Activated gamma-delta T cell treated with anti-CD3 and anti-CD28 coated beads, Interleukin-2, amount 50 U/mL, for 16 hours (primary cell): ENCODE data around the gene PBX1.
"Not testable (repeated sequence)": the region's sequence is repeated elsewhere in the genome, so short reads cannot be mapped to it uniquely, and the experiment has no call there.

Experiments used
- DNase-seq: peaks from one replicate; pipeline ENCODE4 v3.0.0-alpha.2; 2020; ENCODE audit warnings: low read depth

The PBX1 gene

DNA sequence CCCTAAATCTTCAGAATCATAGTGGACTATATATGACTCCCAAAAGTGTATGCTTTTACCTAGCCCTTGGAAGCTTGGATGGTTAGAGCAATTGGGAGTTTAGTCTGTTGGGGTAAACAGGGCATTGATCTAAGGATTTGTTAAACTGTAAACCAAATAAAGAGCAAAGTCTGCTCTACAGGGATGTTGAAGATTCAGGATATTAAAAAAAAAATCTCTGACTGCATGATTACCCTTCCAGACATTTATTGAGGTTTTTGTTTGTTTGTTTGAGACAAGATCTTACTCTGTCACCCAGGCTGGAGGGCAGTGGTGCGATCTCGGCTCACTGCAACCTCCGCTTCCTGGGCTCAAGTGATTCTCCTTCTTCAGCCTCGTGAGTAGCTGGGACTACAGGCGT lies 31.6 kb downstream of the PBX1 start:
- no peak for DNase-seq

DNA sequence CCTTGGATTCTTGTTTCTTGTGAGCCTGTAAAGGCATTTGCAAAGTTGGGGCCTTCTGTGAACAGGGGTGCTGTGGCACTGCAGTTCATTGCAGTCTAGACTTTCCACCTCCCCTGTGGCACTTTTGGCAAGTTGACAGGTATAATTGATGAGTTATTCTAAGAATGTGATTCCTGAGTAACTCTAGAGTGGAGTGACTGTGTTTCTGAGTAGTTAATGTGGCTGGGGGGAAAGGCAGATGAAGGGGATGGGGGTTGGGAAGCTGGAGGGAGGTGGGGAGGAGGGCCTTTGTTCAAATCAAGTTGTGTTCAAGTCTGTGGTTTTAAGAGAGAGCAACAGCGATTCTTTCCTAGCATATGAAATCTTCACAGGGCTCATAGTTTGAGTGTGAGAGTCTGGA lies 32.9 kb downstream of the PBX1 start:
- no peak for DNase-seq

DNA sequence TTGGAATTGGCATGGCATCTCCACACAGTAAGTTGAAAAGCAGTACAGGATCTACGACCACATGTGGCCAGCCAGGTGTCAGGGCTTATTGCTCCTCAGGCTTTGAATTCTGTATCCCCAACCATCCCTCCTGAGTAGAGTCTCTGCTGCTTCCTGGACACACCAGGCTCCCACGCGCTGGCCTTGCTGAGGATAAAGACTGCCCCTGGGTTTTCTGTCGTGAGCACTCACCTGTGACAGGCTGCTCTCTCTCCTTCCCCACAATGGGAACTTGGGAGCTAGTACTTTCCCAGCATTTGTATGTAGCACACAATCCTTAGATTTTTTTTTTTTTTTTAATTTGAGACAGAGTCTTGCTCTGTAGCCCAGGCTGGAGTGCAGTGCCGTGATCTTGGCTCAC lies 33.6 kb downstream of the PBX1 start:
- DNase-seq: no peak

DNA sequence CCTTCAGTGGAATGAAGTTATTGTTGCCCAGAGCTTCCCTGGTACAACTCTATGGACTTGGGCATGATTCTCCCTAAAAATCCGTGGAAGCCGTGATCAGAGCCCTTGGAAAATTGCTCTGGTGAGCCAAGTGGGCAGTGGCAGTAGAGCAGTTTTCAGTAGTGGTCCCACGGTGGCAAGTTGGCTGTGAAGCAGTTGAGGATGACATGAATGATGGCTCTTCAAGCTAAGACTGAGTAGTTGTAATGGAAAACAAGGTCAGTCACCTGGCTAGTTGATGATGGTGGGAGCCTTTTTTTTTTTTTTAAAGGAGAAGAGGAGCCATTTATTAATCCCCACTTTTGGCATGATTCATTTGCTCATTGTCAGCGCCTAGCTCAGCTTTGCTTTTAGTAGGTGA lies 36.2 kb downstream of the PBX1 start:
- DNase-seq: no peak

DNA sequence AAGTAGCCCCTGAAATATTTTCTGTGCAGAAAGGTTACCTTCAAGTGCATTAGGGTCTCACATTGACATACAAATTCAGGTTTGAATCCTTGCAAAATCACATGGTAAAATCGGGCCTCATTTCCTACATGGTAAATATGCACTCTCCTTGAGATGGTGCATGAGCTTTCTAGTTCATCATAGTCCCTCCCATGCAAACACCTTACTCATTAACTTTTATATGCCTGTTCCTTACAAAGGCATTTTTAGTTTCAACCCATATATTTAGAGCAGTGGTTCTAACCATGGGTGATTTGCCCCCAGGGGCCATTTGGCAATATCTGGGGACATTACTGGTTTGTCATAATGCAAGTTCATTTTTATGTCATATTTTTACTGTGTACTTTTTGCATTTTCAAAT lies 37.2 kb downstream of the PBX1 start:
- DNase-seq: no peak

DNA sequence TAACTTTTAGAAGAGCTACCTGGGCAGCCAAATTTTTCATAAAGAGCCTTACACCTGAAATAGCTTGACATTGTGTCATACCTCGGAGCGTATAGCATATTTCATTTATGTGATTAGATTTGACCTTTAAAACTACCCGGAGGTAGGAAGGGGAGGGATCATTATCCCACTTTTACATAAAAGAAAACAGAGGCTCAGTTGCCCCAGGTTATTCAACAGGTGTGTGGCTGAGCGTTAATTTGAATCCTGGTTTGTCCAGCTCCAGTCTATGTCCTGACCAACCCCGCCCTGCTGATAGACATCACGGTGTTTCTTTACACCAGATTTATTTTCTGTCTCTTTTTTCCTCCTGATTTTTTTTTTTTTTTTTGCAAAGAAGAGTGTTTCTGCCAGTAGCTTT lies 39.7 kb downstream of the PBX1 start:
- no peak for DNase-seq

DNA sequence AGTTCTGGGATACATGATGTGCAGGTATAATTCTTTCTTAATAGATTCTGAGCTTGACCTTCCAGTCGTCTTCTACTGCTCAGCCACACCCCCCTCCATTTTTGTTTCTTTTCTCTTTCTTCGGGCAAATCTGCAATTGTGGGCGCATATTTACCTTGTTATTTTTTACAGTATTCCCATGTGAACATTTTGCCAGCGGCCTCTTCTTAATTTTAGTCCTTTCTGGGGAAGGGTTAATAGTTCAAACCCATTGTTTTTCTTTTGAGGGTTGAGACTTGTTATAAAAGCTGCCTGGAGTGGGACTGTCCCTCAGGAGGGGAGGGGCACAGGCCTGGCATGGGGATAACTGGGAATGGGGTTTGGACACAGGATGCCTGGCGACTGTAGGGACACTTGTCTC lies 40.3 kb downstream of the PBX1 start:
- no peak for DNase-seq

DNA sequence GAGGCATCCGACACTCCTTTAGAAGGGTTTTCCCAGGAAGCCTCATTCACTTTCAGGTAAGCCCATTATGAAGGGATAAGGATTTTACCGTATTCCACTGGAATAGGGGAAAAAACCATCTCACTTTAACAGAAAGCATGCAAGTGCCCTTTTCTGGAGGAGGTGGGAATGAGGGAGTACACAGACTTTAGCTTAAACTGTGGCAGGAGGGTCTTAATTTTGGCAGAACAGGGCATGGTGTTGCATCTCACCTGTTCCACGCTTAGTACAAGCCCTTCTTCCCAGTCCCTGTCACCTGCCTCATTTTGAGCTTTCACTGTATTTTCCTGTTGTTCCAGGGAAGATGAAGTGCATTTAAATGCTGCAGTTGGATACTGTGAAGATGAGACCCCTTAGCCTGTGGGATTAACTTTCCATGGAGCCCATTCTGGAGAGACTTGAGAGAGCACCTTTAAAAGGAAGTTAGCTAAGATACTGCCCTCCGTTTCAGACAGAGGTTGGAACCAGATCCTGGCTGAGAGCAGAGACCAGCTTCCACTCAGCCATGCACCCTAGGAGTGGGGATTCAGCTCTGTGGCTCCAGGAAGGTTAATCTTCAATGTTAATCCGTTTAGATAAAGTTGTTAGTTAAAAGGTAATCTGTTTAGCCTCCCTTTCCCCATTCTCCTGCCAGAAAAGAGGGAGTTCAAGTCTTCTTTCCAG lies 42.6 kb downstream of the PBX1 start:
- DNase-seq: no peak

DNA sequence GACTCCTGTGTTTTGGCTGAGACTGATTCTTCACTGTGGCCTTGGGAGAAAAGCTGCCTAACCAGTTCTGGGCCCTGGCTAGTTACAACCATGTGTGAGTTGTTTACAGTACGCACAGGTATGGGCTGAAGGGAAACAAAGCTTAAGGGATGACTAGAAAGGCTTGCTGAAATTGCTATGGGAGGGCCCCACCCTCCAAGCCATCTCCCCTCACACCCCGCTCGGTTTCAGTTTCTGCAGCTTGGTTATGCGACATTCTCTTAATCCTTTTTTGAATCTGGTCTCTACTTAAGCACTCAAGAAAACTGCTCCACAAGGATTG lies 43.1 kb downstream of the PBX1 start:
- DNase-seq: no peak

DNA sequence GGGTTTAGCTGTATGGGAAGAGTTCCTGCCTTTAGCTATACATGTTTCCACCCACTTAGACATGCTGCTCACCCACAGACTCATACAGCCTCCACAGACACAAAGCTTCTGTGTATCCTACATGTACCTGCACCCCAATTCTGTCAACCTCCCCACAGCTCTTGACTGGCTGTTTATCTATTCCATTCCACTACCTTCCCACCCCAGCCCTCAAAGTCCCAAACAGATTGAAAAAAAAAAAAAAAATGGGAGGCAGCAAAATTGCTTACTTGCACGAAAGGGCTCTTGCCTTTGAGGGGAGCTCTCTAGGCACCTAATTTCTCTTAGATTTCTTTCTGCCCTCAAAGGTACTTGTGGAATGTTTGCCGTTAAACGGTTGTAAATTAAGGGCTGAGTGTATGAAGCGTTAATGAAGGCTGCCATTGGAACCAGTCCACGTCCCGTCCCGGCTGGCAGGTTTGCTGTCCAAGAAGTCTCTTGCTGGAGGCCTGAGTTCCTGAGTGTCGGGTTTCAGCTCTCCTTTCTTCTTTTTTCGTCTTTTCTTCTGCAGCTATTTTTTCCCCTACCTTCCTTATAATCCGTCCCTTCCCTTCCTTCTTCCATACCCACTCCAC lies 43.6 kb downstream of the PBX1 start:
- DNase-seq: no peak

DNA sequence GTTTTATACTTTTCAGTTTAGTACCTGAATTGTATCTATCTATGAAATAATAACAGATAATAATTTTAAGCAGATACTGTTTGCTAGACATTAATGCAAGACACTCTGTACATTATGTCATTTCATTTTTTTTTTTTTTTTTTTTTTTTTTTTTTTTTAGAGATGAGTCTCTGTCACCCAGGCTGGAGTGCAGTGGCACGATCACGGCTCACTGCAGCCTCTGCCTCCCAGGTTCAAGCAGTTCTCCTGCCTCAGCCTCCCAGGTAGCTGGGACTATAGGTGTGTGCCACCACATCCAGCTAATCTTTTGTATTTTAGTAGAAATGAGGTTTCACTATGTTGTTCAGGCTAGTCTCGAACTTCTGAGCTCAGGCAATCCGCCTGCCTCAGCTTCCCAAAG lies 44.8 kb downstream of the PBX1 start:
- DNase-seq: not testable (repeated sequence)

DNA sequence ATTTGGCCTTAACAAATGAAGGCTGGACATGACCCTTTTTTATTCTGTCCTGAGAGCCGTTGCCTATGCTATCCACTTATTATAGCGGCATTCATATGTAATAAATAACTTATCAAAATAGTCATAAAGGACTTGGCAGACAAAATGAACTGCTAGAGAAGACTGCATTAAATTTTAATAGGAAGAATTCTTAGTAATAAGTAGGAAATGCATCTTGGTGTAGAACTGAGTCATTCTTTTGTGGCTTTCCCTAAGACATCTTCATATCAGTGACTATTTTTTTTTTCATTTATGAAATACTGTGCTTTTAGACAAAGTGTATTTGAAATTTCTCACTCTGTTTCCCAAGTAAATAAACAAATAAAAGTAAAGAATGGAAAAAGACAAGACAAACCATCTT lies 45.6 kb downstream of the PBX1 start:
- DNase-seq: no peak

DNA sequence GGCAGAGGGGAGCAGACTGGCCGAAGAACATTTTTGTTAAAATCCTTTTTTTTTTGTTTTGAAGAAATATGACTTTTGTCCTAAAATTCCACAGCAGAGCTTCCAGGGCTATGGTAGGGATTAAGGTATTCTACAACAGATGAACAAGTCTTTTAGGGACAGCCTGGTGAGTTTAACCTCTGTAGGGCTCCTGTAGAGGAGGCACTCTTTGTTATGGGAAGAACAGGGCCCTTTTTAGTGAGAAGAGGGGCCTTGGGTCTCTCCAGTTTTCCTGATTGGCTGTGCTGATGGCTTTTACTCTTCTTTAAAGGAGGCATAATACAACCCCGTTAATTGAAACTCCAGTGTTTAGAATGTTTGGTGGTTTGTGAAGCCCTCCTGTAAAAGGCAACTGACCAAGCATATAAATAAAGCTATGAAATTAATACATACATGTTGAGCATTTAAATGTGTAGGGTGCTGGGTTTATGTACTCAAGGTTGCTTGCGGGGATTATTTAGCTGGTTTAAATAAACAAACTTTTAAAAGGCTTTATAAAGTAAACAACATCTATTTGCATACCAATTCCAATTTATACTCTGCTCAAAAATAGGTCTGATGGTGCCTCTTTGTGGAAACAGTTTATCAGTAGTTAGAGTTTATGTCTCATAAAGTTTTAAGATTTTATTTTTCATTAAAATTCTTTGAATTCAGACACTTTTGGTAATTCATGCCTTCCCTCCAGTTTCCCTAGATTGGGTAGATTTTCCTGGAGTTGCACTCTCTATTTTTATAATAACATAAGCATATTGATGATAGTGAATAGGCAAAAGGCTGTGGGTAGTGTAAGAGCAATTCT lies 46.5 kb downstream of the PBX1 start:
- DNase-seq: no peak

DNA sequence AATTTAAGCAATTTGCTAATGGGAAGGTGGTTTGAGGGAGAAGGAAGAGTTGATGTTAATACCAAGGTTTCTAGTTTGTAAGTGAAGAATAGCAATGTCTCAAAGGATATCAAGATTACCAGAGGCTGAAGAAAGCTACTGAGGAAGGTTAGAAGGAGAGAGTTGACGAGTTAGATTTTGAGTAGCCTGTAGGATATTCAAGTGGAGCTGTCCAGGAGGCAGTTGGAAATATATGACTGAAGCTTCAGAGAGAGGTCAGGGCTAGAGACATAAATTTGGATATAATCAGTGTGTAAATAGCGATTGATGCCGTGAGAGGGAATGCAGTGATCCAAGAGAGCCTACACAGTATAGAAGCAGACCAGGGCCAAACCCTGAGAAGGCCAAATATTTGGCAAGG lies 48.4 kb downstream of the PBX1 start:
- DNase-seq: no peak

DNA sequence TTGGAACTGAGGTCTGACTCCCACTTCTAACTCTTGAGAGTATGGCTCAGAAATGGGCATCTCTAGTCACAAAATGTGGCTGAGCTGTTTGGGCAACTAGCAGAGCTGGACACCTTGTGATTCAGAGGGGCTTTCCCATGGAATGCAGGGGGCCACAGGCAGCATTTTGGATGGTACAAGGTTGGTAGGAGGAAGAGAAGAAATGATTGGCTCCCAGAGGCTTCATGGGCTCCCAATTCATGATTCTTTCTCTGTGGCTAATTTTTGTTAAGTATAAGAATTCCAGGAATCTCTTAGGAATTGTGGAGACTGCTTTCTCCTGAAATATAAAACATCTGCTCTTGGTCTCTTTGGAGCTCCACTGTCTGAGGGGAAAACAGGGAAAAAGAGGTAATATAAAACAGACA lies 49.7 kb downstream of the PBX1 start:
- no peak for DNase-seq

DNA sequence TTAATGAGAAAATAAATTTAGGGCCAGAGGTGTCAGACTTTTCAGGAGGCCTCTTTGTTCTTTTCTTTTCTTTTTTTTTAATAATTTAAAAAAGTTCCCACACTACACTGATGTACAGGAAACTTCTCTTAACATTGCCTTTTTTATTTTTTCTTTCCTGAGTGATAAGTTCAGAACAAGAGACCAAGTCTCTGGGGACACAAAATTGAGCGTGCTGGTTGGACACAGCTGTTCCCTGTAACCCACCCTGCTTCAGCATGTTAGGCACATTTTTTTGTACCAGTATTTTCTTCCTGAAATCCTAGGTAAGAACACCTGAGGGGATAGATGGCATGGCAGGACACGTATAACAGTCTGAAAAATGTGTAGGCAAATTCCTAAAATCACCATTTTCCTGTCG lies 50.1 kb downstream of the PBX1 start:
- no peak for DNase-seq

DNA sequence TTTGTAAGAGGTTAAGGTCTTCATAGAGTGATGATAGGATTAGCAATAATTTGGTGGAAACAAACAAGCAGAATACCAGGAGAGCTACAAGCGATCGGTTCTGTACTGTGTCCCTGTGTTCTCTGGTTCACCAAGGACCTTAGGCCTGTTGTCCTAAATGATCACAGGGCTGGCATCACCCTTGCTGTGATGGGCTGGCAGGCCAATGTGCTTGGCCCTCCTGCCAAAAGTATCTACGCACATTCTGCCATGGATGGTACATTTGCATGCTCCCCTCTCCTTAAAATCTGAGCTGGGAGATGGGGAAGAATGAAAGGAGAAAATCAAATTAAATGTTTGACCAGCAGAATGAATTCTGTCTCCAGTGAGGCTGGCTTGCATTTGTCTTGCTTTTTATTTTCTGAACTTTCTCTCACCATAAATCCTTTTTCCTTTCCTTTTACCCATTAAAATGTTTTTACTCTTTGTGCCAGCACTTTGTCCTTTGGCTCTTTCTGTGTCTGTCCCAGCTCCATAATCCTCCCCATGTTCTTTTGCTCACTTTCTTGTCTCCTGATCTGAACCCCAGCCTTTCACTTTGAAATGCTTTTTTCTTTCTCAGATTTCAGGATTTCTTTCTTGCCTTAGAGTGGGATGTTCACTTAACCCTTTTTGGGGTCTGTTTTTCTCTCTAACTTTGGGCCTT lies 51.7 kb downstream of the PBX1 start:
- no peak for DNase-seq

DNA sequence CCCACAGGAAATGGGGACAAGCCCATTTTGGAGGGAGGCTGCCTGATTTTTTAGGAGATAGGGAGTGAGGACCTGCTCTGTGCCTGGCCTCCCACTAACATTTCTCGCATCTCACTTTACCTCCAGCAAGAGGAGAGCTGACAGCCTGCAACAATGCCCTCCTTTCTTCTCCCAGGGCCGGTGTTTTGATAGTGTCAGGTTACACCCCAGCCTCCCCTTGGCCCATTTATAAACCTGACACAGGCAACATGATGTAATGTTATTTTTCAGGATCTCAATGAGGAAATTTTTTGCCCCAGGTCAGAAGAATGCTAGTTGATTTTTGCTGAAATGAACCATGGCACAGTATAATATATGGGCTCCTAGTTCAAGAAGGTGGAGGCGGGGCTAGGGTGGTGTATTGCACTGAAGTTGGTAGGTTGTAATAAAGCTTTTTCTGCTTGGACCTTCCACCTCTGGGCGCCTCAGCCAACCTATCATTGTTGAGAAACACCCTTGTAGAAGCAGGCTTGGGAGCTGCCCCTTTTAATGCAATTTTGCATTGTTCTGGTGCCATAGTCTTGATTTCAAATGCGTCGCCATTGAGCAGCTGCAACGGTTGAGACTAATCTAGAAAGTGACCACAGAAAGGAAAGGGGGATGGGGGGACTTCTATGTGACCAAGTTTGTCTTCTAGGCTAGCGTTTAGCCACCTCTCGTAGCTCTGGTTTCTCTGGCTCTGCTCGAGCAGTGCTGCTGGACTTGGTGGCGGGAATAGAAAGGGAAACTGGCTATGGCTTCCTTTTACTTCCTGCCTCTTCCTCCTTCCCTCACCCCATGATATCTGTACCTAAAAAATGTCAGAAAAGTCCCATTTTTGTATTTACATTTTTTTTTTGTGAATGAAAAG lies 53.0 kb downstream of the PBX1 start:
- no peak for DNase-seq

DNA sequence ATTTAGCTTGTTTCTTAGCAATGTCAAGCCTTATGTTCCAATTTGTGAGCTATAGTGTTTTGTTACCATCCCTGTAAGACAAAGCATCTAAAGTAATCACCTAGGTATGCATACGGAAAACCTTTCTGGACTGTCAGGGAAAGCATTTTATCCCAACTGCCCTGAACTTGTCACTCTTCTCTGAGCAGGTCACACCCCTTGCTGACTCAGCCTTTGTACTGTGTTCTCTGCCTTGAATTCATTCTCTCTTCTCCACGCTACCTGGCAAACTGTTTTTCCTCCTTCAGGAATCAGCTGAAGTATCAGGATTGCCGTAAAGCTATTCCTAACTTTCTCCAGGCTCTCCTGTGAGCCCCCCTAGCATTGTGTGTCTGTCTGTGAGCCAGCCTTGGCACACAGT lies 54.2 kb downstream of the PBX1 start:
- DNase-seq: no peak

DNA sequence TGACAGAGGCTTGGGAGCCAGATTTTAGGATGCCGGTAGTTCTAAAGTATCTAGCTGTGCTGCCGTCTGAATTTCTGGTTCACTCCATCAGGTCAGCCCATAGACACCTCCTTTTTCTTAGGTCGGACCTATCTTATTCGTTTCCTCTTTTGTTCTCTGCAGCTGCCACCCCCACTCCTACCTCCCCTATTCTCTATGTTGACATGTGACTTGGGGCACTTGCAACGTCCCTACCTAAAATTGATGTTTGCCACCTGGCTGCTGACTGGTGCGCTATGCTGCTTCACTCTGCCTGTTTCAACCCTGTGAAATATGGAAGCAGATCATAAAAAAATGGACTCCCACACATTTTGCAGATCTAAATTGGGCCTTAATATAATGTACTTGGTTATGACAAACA lies 55.3 kb downstream of the PBX1 start:
- DNase-seq: no peak

DNA sequence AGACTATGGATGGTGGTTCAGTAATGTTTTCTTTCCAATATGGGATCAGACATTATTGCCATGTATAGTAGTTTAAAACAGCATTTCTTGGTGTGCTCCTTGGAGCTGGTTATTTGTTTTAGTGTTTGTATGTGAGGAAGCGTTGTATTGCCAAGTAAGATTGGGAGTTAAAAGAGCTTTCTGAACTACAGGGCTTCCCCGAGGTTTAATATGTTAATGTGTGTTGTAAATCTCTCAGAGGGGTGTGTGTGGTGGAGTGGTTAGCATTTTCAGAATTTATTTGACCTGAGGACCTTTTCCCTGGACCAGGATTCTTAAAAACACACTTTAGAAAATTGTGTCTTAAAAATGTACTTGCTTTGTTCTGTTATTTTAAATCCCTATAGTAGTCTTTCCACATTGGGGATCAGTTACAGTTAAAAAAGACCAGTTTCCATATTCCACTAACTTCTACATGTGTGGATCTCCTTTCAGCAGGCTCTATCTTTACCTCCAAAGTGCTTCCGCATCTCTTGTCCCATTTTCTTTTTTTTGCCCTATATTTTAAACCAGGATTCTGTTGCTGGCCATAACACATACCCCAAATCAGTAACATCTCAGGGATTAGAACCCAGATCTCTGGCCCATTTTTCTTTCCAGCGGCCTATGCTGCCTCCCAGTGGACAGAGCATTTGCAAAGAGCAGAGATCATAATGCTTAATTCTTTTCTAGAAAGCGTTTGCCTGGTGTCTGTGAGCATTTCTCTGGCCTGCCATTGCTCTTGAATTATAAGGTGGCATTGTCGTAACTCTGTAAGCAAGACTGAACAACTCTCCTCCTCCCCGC lies 58.6 kb downstream of the PBX1 start:
- DNase-seq: no peak
